Activated CD4-positive, alpha-beta memory T cell treated with anti-CD3 and anti-CD28 coated beads, Interleukin-2, amount 10 ng/mL, durations not matched to agents 7 days and 5 days (primary cell): ENCODE results near the gene AMBRA1. TPM values are rescaled to one million over a fixed set of nuclear protein-coding genes. Genes with fewer than 3 reads are reported as not detected.

Experiments used
- CTCF ChIA-PET: fragments of 350-600 bp; sonication (Branson Sonifier 250); formaldehyde crosslinking; loops from one replicate; lab custom pipeline; 2021; ENCODE audit warnings: antibody characterized with exemption, inconsistent platforms; lab: Charles Lee
- POLR2A ChIA-PET: fragments of 350-600 bp; sonication (Branson Sonifier 250); formaldehyde crosslinking; loops from one replicate; lab custom pipeline; 2021; ENCODE audit warnings: antibody characterized with exemption; lab: Charles Lee
- DNase-seq: peaks from one replicate; pipeline ENCODE4 v3.0.0-alpha.2; 2020
- H3K27ac Mint-ChIP-seq: one replicate; pipeline ENCODE4 v1.8.0; 2021; ENCODE audit warnings: mild to moderate bottlenecking, mixed read lengths
- H3K27me3 Mint-ChIP-seq: one replicate; pipeline ENCODE4 v1.8.0; 2021; ENCODE audit warnings: mixed read lengths
- H3K36me3 Mint-ChIP-seq: one replicate; pipeline ENCODE4 v1.8.0; 2021; ENCODE audit warnings: low read depth, mixed read lengths
- H3K4me1 Mint-ChIP-seq: one replicate; pipeline ENCODE4 v1.8.0; 2021; ENCODE audit warnings: mixed read lengths
- H3K4me3 Mint-ChIP-seq: one replicate; pipeline ENCODE4 v1.8.0; 2021; ENCODE audit warnings: mild to moderate bottlenecking, mixed read lengths
- H3K9me3 Mint-ChIP-seq: one replicate; pipeline ENCODE4 v1.8.0; 2021; ENCODE audit warnings: mixed read lengths
- total RNA-seq, 2 experiments: library from RNA; stranded (reverse); gene quantifications; one replicate each; pipeline ENCODE4 v1.2.3, GENCODE V29; 2021

The AMBRA1 gene
- total RNA-seq, 2 experiments from 2014 or later = 34.6 to 35.5 TPM

- Mint-ChIP-seq H3K27ac (peak overlapping the region; percentile 33), H3K4me3 (no peak overlapping the region), H3K4me1 (peaks cover 4% of the 10 kb centered on the region), H3K36me3 (peaks cover 17% of the 10 kb centered on the region), H3K27me3 (no peaks in the 10 kb centered on the region), H3K9me3 (no peaks in the 10 kb centered on the region)
- peak; percentile 69 for DNase-seq
- ChIA-PET POLR2A (no interaction called here), CTCF (interaction anchor here (0.6 to 4.2 kb wide), 15 partner anchors 8 to 299 kb away, joined by 3 to 19 read pairs (median 4); partner anchors contain the start of gene ATG13)
Measured at GRCh38 chr11:46537537-46538295, 56.1 kb downstream of the AMBRA1 start.

- no peak for DNase-seq
- H3K4me3 Mint-ChIP-seq = no peak overlapping the region
- ChIA-PET CTCF (interaction anchor here (1.2 to 2.7 kb wide), 4 partner anchors 47 to 298 kb away, joined by 4 to 13 read pairs (median 8); no protein-coding TSS in a partner anchor), POLR2A (no interaction called here)
- peaks cover 4% of the 10 kb centered on the region for H3K4me1 Mint-ChIP-seq
- H3K9me3 Mint-ChIP-seq = no peaks in the 10 kb centered on the region
- H3K27ac Mint-ChIP-seq = no peak overlapping the region
- H3K36me3 Mint-ChIP-seq = peaks cover 12% of the 10 kb centered on the region
- no peaks in the 10 kb centered on the region for H3K27me3 Mint-ChIP-seq
Measured at GRCh38 chr11:46537121-46537520, 56.7 kb downstream of the AMBRA1 start.

GRCh38 chr11:46535688-46536087, 58.1 kb downstream of the AMBRA1 start:
- ChIA-PET CTCF (interaction anchor here (0.6 to 1.8 kb wide), 4 partner anchors 21 to 146 kb away, joined by 3 to 10 read pairs (median 6); no protein-coding TSS in a partner anchor), POLR2A (no interaction called here)
- Mint-ChIP-seq H3K9me3 (no peaks in the 10 kb centered on the region), H3K27me3 (no peaks in the 10 kb centered on the region), H3K4me1 (peaks cover 4% of the 10 kb centered on the region), H3K4me3 (no peak overlapping the region), H3K36me3 (peaks cover 3% of the 10 kb centered on the region), H3K27ac (no peak overlapping the region)
- DNase-seq = no peak

- Mint-ChIP-seq H3K4me1 (peaks cover 9% of the 10 kb centered on the region), H3K36me3 (peaks cover 3% of the 10 kb centered on the region), H3K4me3 (no peak overlapping the region), H3K27ac (no peak overlapping the region), H3K27me3 (no peaks in the 10 kb centered on the region), H3K9me3 (no peaks in the 10 kb centered on the region)
- ChIA-PET POLR2A (no interaction called here), CTCF (interaction anchor here (1.0 kb wide), 1 partner anchor 44 kb away, joined by 3 read pairs; no protein-coding TSS in a partner anchor)
- DNase-seq = no peak
Measured at GRCh38 chr11:46534711-46535110, 59.1 kb downstream of the AMBRA1 start.

- Mint-ChIP-seq H3K4me1 (peaks cover 20% of the 10 kb centered on the region), H3K9me3 (no peaks in the 10 kb centered on the region), H3K27ac (no peak overlapping the region), H3K4me3 (no peak overlapping the region), H3K36me3 (peaks cover 3% of the 10 kb centered on the region), H3K27me3 (no peaks in the 10 kb centered on the region)
- ChIA-PET CTCF (interaction anchor here (2.1 kb wide), 1 partner anchor 44 kb away, joined by 10 read pairs; no protein-coding TSS in a partner anchor), POLR2A (no interaction called here)
- DNase-seq = no peak
Measured at GRCh38 chr11:46533396-46534100, 60.3 kb downstream of the AMBRA1 start.

- Mint-ChIP-seq H3K9me3 (peaks cover 3% of the 10 kb centered on the region), H3K27me3 (no peaks in the 10 kb centered on the region), H3K27ac (no peak overlapping the region), H3K36me3 (peaks cover 10% of the 10 kb centered on the region), H3K4me1 (peaks cover 23% of the 10 kb centered on the region), H3K4me3 (no peak overlapping the region)
- POLR2A ChIA-PET = interaction anchor here (1.2 kb wide), 1 partner anchor 87 kb away, joined by 4 read pairs; the partner anchor contains the start of gene ATG13
- no peak for DNase-seq
- CTCF ChIA-PET = interaction anchor here (0.6 to 3.4 kb wide), 43 partner anchors 8 to 1230 kb away, joined by 3 to 30 read pairs (median 5); partner anchors contain the start of genes ARHGAP1, ATG13, HARBI1 and ZNF408
Measured at GRCh38 chr11:46529928-46530574, 63.8 kb downstream of the AMBRA1 start.

GRCh38 chr11:46529095-46529905, 64.5 kb downstream of the AMBRA1 start:
- no peaks in the 10 kb centered on the region for H3K27me3 Mint-ChIP-seq
- H3K36me3 Mint-ChIP-seq = peaks cover 10% of the 10 kb centered on the region
- peaks cover 3% of the 10 kb centered on the region for H3K9me3 Mint-ChIP-seq
- peaks cover 23% of the 10 kb centered on the region for H3K4me1 Mint-ChIP-seq
- H3K4me3 Mint-ChIP-seq = no peak overlapping the region
- peak overlapping the region; percentile 12 for H3K27ac Mint-ChIP-seq
- ChIA-PET POLR2A (interaction anchor here (1.2 kb wide), 1 partner anchor 88 kb away, joined by 4 read pairs; the partner anchor contains the start of gene ATG13), CTCF (interaction anchor here (0.6 to 3.4 kb wide), 44 partner anchors 9 to 1231 kb away, joined by 3 to 30 read pairs (median 5); partner anchors contain the start of genes ARHGAP1, ATG13, HARBI1 and ZNF408)
- DNase-seq = peak; percentile 76

- H3K27ac Mint-ChIP-seq = no peak overlapping the region
- no peak overlapping the region for H3K4me3 Mint-ChIP-seq
- no peaks in the 10 kb centered on the region for H3K27me3 Mint-ChIP-seq
- peaks cover 23% of the 10 kb centered on the region for H3K4me1 Mint-ChIP-seq
- POLR2A ChIA-PET = interaction anchor here (1.2 kb wide), 1 partner anchor 89 kb away, joined by 4 read pairs; the partner anchor contains the start of gene ATG13
- H3K36me3 Mint-ChIP-seq = peaks cover 10% of the 10 kb centered on the region
- DNase-seq = no peak
- CTCF ChIA-PET = interaction anchor here (0.6 to 3.4 kb wide), 34 partner anchors 8 to 422 kb away, joined by 3 to 30 read pairs (median 6); partner anchors contain the start of genes ATG13 and HARBI1
- peaks cover 3% of the 10 kb centered on the region for H3K9me3 Mint-ChIP-seq
Measured at GRCh38 chr11:46528445-46529094, 65.3 kb downstream of the AMBRA1 start.

- peaks cover 24% of the 10 kb centered on the region for H3K4me1 Mint-ChIP-seq
- peaks cover 12% of the 10 kb centered on the region for H3K36me3 Mint-ChIP-seq
- H3K27ac Mint-ChIP-seq = no peak overlapping the region
- peaks cover 3% of the 10 kb centered on the region for H3K9me3 Mint-ChIP-seq
- ChIA-PET CTCF (no interaction called here), POLR2A (no interaction called here)
- no peaks in the 10 kb centered on the region for H3K27me3 Mint-ChIP-seq
- H3K4me3 Mint-ChIP-seq = no peak overlapping the region
- no peak for DNase-seq
Measured at GRCh38 chr11:46527591-46528130, 66.2 kb downstream of the AMBRA1 start.

- Mint-ChIP-seq H3K36me3 (peaks cover 12% of the 10 kb centered on the region), H3K4me3 (no peak overlapping the region), H3K27ac (no peak overlapping the region), H3K4me1 (peaks cover 24% of the 10 kb centered on the region), H3K27me3 (no peaks in the 10 kb centered on the region), H3K9me3 (peaks cover 3% of the 10 kb centered on the region)
- ChIA-PET CTCF (no interaction called here), POLR2A (interaction anchor here (0.6 to 1.1 kb wide), 2 partner anchors 13 to 29 kb away, joined by 3 to 4 read pairs; no protein-coding TSS in a partner anchor)
- DNase-seq = no peak
Measured at GRCh38 chr11:46526216-46527215, 67.3 kb downstream of the AMBRA1 start.
